ENCODE results near the gene NET1.

Gene NET1

GRCh38 chr10:5502571-5503476 lies 90.5 kb downstream of the NET1 start:
- DNase-seq: no peak

GRCh38 chr10:5503477-5503835 lies 91.1 kb downstream of the NET1 start:
- no peak for DNase-seq

DNA sequence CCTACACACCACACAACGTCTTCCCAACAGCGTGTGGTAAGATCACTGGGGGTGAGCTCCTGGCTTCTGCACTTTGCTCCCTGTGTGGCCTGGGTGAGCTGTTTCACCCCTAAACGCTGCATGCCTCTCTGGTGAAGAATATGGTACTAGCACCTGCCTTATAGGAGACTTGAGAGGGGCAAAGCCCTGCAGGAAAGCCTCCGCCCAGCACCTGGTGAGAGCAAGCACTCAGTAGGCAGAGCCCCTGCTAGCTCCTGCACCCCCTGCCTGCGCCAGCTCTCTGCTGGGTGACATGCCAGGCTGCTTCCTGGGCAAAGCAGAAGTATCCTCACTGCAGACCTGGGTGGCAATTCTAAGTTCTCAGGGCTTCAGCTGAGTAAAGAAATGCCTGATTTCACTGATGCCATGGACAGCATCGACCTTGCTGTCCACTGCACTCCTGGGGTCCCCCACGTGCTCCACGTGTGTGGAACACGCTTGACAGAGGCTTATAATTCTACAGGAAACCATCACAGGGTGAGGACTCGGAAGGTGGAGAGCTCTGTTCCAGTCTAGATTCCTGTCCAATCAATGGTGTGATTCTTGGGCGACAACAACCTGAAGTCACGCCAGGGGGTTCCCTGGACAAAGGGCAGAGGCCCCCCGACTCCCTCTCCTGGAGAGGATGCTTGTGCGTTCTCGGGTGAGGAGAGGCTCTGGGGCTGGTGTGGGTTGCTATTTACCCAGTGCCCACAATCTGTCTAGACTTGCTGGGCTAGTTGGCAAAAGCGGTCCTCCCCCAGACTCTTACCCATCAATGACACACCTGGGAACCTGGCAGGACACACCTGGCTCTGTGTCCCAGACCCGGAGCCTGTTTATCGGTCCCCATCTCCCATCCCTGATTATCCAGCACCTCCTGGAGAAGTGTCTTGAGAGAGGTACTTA lies 92.1 kb downstream of the NET1 start:
- no peak for DNase-seq

DNA sequence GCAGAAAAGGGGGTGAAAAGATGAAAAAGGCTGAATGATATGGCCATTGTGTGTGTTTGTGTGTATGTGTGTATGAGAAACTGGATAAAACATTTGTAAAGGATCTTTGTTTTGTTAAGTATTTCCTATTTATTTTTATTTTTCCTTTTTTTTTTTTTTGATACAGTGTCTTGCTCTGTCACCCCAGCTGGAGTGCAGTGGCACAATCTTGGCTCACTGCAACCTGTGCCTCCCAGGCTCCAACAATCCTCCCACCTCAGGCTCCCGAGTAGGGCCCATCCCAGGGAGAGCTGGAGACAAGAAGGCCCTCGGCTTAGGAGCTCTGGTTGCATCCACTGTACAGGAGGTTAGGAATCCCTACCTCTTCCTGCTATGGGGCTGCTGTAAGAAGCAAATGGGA lies 93.9 kb downstream of the NET1 start:
- no peak for DNase-seq

GRCh38 chr10:5506751-5507648 lies 94.6 kb downstream of the NET1 start:
- no peak for DNase-seq

- DNase-seq: no peak
These were observed 95.3 kb downstream of the NET1 start for GRCh38 chr10:5507649-5508131.

GRCh38 chr10:5508161-5508604 lies 95.8 kb downstream of the NET1 start:
- no peak for DNase-seq

Measured in inflammatory macrophage treated with lipopolysaccharide for 1 hour (primary cell).